K562 (cell line): ENCODE data around the gene BCAS4. TPM values are rescaled to one million over a fixed set of nuclear protein-coding genes. Genes with fewer than 3 reads are reported as not detected.

Source experiments
- ATAC-seq: fragments of 200-7000 bp; cut with Tn5 transposase; 3 replicates; pipeline ENCODE4 v1.9.1; 2020; ENCODE audit warnings: moderate library complexity
- BruUV-seq: library from RNA; stranded (reverse); fragments of 400-500 nt; replicated peaks from 2 replicates; lab custom pipeline; 2021; lab: Mats Ljungman, UMichigan
- CTCF ChIA-PET: fragments of 300-600 bp; formaldehyde crosslinking; extraction: SDS; loops from one replicate; lab custom pipeline; 2021; ENCODE audit warnings: low intra/inter-chr PET ratio; lab: Yijun Ruan, JAX
- POLR2A ChIA-PET: fragments of 300-600, 350-650 bp; sonication (Branson Sonifier 250); formaldehyde crosslinking; extraction: SDS; loops from one replicate; lab custom pipeline; 2021; ENCODE audit warnings: antibody characterized with exemption, inconsistent platforms; lab: Yijun Ruan, JAX
- DNase-seq, 4 experiments: peaks; one replicate each; pipeline versions ENCODE4 v3.0.0 to v3.0.0-alpha.2; 2011 to 2018; ENCODE audit warnings: low spot score in 3 of 4, mixed read lengths in 3 of 4; ENCODE audit errors: extremely low read depth in 1 of 4
- FAIRE-seq: peaks from 2 replicates; lab custom pipeline; 2011; peaks lifted over from hg19 to GRCh38; lab: Jason Lieb, UNC
- H2AFZ ChIP-seq: 2 replicates; pipeline ENCODE4 v1.6.0; 2011; ENCODE audit warnings: low read depth, low read length, control low read depth, inconsistent platforms
- H3K27ac ChIP-seq: fragments of 200-600 bp; 3 replicates; pipeline ENCODE4 v1.8.0; 2011; ENCODE audit warnings: low read depth, mild to moderate bottlenecking, control low read depth, inconsistent platforms, low read length, moderate library complexity, mixed read lengths; ENCODE audit errors: extremely low read depth
- H3K27me3 ChIP-seq, 2 experiments: fragments of 300-600 bp in 1 of 2; 2 replicates in 1 of 2; 3 replicates in 1 of 2; pipeline versions ENCODE4 v1.6.0 to v1.8.0; 2011; ENCODE audit warnings: inconsistent platforms in 2 of 2, low read length in 2 of 2, mild to moderate bottlenecking in 1 of 2, mixed read lengths in 1 of 2, moderate library complexity in 1 of 2; ENCODE audit not compliant: control insufficient read depth in 2 of 2, insufficient read depth in 2 of 2
- H3K36me3 ChIP-seq: fragments of 300-600 bp; 3 replicates; pipeline ENCODE4 v1.8.0; 2011; ENCODE audit warnings: mild to moderate bottlenecking, low read length, inconsistent platforms; ENCODE audit not compliant: control insufficient read depth, insufficient read depth
- H3K4me1 ChIP-seq, 2 experiments: fragments of 200-600 bp in 1 of 2; replicated peaks in 1 of 2; 2 replicates in 1 of 2; 3 replicates in 1 of 2; pipeline versions ENCODE4 v1.5.1 to v1.8.0; 2011; ENCODE audit warnings: inconsistent platforms in 2 of 2, low read length in 2 of 2, mild to moderate bottlenecking in 1 of 2, mixed read lengths in 1 of 2, moderate library complexity in 1 of 2; ENCODE audit not compliant: control insufficient read depth in 2 of 2, insufficient read depth in 2 of 2
- H3K4me2 ChIP-seq: 2 replicates; pipeline ENCODE4 v1.6.1; 2011; ENCODE audit warnings: low read length, control low read depth, inconsistent platforms, mixed read lengths; ENCODE audit not compliant: insufficient read depth
- H3K4me3 ChIP-seq: fragments of 200-600 bp; sonication (generic), shearing (Covaris generic); 2 replicates; pipeline ENCODE4 v1.5.1; 2016; ENCODE audit warnings: control low read depth, inconsistent platforms
- H3K79me2 ChIP-seq: fragments of 200-600 bp; 3 replicates; pipeline ENCODE4 v1.8.0; 2011; ENCODE audit warnings: low read length, inconsistent platforms; ENCODE audit not compliant: control insufficient read depth, insufficient read depth
- H3K9ac ChIP-seq, 2 experiments: 2 replicates each; pipeline versions ENCODE4 v1.6.0 to v1.6.1; 2011; ENCODE audit warnings: low read depth in 2 of 2, low read length in 2 of 2, control low read depth in 1 of 2, inconsistent platforms in 1 of 2, mild to moderate bottlenecking in 1 of 2, mixed read lengths in 1 of 2; ENCODE audit not compliant: insufficient read depth in 1 of 2
- H3K9me1 ChIP-seq: one replicate; pipeline ENCODE4 v1.6.0; 2011; ENCODE audit warnings: inconsistent platforms, mild to moderate bottlenecking, low read length, moderate library complexity; ENCODE audit not compliant: control insufficient read depth, insufficient read depth
- H3K9me3 ChIP-seq: replicated peaks from 2 replicates; pipeline ENCODE4 v1.5.1; 2011; ENCODE audit warnings: low read depth, low read length, inconsistent platforms; ENCODE audit not compliant: control insufficient read depth, insufficient read depth
- H4K20me1 ChIP-seq: replicated peaks from 2 replicates; pipeline ENCODE4 v1.6.1; 2011; ENCODE audit warnings: low read length, inconsistent platforms, mixed read lengths; ENCODE audit not compliant: control insufficient read depth, insufficient read depth
- CBFA2T3 ChIP-seq: fragments of 450-650 bp; IDR thresholded peaks from 2 replicates; pipeline ENCODE4 v1.6.1; 2017
- KDM1A ChIP-seq, 2 experiments: fragments of 450-650 bp; IDR thresholded peaks; 2 replicates each; pipeline ENCODE4 v1.6.1; 2016; ENCODE audit warnings: mild to moderate bottlenecking in 2 of 2
- NUFIP1 ChIP-seq: fragments of 450-650 bp; IDR thresholded peaks from 2 replicates; pipeline ENCODE4 v1.6.1; 2018; ENCODE audit not compliant: partially characterized antibody
- SMARCE1 ChIP-seq: fragments of 450-650 bp; IDR thresholded peaks from 2 replicates; pipeline ENCODE4 v1.7.1; 2016; ENCODE audit warnings: mild to moderate bottlenecking
- WGBS: fragments of 100-300 bp; shearing (Covaris generic); methylation state at CpG from one replicate; pipeline ENCODE4 v1.1.6; 2016; ENCODE audit warnings: low coverage, mixed read lengths; ENCODE audit not compliant: insufficient coverage; ENCODE audit errors: missing lambda C conversion rate; 5-methylcytosine and 5-hydroxymethylcytosine counted together
- in situ Hi-C: fragments of 300-500 bp; cut with MboI; formaldehyde crosslinking; loops from 4 replicates; pipeline ENCODE4 v1.15.0; 2018; ENCODE audit warnings: inconsistent platforms, mixed read lengths
- intact Hi-C: fragments of 100-400 bp; cut with micrococcal nuclease; formaldehyde crosslinking; loops from 2 replicates; pipeline ENCODE4 v1.14.2; 2022
- polyA plus RNA-seq, 8 experiments: library from polyadenylated mRNA; depleted of rRNA in 4 of 8; stranded (reverse) in 5 of 8; unstranded in 3 of 8; fragments of >200 nt; fragmentation: Nextera tagmentation in 2 of 8; fragmentation: Illumina TruSeq in 1 of 8; extraction: Ambion mirVana in 2 of 8; extraction: Trizol in 1 of 8; gene quantifications; 2 replicates each; pipeline versions ENCODE4 v1.2.1 to v1.2.3, GENCODE V29; 2011 to 2014; ENCODE audit warnings: inconsistent platforms in 1 of 8, missing spikeins in 1 of 8
- total RNA-seq, 7 experiments: library from RNA; depleted of rRNA in 6 of 7; stranded (reverse); fragments of >200 nt in 6 of 7; fragmentation: Illumina TruSeq in 2 of 7; extraction: Trizol in 2 of 7; gene quantifications; 2 replicates each; pipeline versions ENCODE4 v1.2.1 to v1.2.3, GENCODE V29; 2011 to 2021; ENCODE audit warnings: low replicate concordance in 1 of 7
- TF ChIP-seq, protein P1 (sequence below), 3 experiments: fragments of 200-800 bp in 1 of 3; fragments of 250-450 bp in 1 of 3; fragments of 450-650 bp in 1 of 3; sonication (Bioruptor Pico) in 1 of 3; sonication (Bioruptor generic) in 1 of 3; formaldehyde crosslinking in 1 of 3; IDR thresholded peaks; 2 replicates each; pipeline versions ENCODE4 v1.6.1 to v1.8.0; 2016 to 2022; ENCODE audit warnings: mild to moderate bottlenecking in 2 of 3, missing genetic modification characterization in 2 of 3, missing compliant biosample characterization in 1 of 3, moderate library complexity in 1 of 3
- TF ChIP-seq, protein P2 (sequence below): fragments of 450-650 bp; formaldehyde crosslinking; IDR thresholded peaks from 2 replicates; pipeline ENCODE4 v1.4.0; 2022; ENCODE audit warnings: missing genetic modification characterization

Gene BCAS4
- total and polyA plus RNA-seq, 9 of the 15 experiments (the other 6 are each of a cell fraction or from before 2014, with no cell fraction given): 0.15 to 2.3 (median 0.47) TPM

DNA sequence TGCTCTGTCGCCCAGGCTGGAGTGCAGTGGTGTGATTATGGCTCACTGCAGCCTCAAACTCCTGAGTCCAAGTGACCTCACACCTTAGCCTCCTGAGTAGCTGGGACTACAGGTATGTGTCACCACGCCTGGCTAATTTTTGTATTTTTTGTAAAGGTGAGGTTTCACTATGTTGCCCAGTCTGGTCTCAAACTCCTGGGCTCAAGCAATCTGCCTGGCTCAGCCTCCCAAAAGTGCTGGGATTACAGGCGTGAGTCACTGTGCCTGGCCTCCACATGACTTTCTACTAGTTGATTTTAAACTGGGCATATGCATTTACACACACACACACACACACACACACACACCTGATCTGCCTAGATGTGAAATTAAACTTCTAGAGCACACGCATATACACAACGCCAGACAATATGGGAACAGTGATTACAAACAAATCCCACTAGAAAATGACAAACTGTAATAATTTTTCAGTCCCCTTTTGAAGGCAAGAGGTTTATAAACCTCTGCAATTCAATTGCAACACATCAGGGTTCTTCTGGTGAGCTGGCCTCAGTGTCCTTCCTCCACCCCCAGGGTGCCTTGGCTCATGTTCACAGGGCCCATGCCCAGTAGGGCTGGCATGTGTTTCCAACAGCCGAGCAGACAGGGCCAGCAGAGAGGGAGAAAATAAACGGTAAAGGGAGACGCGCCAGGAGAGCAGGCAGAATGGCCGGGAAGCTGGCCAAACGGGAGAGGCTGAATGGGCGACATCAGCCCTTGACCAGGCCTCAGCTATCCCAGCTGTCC lies 32.2 kb upstream of the BCAS4 start:
- no peaks in the 10 kb centered on the region for H3K79me2 ChIP-seq
- in situ Hi-C loops: no loop called here
- intact Hi-C loops: no loop called here
- no TSS peak for BruUV-seq
- no peak for DNase-seq
- H4K20me1 ChIP-seq: no peaks in the 10 kb centered on the region
- peak; percentile 39 for ATAC-seq
- no peaks in the 10 kb centered on the region for H3K27me3 ChIP-seq
- CTCF ChIA-PET: no interaction called here
- FAIRE-seq: no peak
- peaks cover 27 to 29% of the 10 kb centered on the region in 2 experiments for H3K4me1 ChIP-seq
- H2AFZ ChIP-seq: no peak overlapping the region
- POLR2A ChIA-PET: interaction anchor here (0.7 kb wide), 1 partner anchor 141 kb away, joined by 4 read pairs; no protein-coding TSS in a partner anchor
- H3K9me3 ChIP-seq: no peaks in the 10 kb centered on the region
- TF ChIP-seq, protein P1, sequence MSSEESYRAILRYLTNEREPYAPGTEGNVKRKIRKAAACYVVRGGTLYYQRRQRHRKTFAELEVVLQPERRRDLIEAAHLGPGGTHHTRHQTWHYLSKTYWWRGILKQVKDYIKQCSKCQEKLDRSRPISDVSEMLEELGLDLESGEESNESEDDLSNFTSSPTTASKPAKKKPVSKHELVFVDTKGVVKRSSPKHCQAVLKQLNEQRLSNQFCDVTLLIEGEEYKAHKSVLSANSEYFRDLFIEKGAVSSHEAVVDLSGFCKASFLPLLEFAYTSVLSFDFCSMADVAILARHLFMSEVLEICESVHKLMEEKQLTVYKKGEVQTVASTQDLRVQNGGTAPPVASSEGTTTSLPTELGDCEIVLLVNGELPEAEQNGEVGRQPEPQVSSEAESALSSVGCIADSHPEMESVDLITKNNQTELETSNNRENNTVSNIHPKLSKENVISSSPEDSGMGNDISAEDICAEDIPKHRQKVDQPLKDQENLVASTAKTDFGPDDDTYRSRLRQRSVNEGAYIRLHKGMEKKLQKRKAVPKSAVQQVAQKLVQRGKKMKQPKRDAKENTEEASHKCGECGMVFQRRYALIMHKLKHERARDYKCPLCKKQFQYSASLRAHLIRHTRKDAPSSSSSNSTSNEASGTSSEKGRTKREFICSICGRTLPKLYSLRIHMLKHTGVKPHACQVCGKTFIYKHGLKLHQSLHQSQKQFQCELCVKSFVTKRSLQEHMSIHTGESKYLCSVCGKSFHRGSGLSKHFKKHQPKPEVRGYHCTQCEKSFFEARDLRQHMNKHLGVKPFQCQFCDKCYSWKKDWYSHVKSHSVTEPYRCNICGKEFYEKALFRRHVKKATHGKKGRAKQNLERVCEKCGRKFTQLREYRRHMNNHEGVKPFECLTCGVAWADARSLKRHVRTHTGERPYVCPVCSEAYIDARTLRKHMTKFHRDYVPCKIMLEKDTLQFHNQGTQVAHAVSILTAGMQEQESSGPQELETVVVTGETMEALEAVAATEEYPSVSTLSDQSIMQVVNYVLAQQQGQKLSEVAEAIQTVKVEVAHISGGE (CRISPR knock-in tag; IDR thresholded peaks at IDR 0.05): peak in 1 of 3 experiments; percentile 83; a peak in 2 of 6 replicates
- TF ChIP-seq CBFA2T3 (peak; percentile 30; the same call in 1 of the 2 replicates), SMARCE1 (peak; percentile 12; the same call in 1 of the 2 replicates), NUFIP1 (no peak), KDM1A (IDR thresholded peaks at IDR 0.05) (peak in 1 of 2 experiments; percentile 36; a peak in 2 of 4 replicates)
- TF ChIP-seq, protein P2, sequence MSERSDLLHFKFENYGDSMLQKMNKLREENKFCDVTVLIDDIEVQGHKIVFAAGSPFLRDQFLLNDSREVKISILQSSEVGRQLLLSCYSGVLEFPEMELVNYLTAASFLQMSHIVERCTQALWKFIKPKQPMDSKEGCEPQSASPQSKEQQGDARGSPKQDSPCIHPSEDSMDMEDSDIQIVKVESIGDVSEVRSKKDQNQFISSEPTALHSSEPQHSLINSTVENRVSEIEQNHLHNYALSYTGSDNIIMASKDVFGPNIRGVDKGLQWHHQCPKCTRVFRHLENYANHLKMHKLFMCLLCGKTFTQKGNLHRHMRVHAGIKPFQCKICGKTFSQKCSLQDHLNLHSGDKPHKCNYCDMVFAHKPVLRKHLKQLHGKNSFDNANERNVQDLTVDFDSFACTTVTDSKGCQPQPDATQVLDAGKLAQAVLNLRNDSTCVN (CRISPR knock-in tag): 0 out of 2 replicates have a peak, but pooled peaks have one; percentile 24
- H3K9me1 ChIP-seq: no peaks in the 10 kb centered on the region
- 63% methylated on average over 12 of the region's 12 CpGs for WGBS
- no peak overlapping the region for H3K4me2 ChIP-seq
- H3K4me3 ChIP-seq: no peak overlapping the region
- peak overlapping the region in 1 of 2 experiments; percentile 61; a peak in 1 of 4 replicates for H3K9ac ChIP-seq
- no peak overlapping the region for H3K27ac ChIP-seq
- no peaks in the 10 kb centered on the region for H3K36me3 ChIP-seq
